ENCODE data around the gene ERICH6B. TPM values are rescaled to one million over a fixed set of nuclear protein-coding genes. Genes with fewer than 3 reads are reported as not detected.
A peak's percentile ranks its signal among the peaks of the same experiment; 100 is the strongest.

ERICH6B gene
- total and polyA plus RNA-seq, 4 donors, result not detected

DNA sequence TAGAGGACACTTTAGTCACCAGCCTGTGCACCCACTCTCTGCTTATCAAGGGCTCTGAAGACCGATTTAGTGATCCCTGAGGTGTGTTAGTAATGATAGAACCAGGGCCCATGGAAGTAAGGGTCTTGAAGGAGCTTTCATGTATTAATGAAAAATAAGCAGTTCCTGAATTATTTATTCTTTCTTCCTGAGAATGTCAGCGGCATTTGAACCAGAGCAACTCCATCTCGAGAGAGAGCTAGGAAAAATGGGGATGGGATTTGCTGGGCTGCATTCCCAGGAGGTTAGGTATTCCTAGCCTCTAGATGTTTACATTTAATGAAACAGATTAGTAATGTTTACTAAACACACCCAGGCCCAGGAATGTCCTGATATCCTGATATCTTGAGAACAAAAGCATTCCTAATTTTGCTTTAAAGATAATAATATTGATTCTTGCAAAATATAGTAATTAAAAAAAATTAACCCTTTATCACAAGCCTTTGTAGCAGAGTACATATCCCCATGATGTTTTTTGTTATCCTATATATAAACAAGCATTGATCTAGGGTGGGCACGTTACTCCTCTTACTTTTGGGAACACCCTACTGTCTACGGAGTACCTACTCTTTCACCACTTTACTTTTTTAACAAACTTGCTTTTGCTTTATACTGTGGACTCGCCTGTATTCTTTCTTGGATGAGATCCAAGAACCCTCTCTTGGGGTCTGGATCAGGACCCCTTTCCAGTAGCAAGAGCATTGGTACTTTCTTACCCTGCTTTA, 87.7 kb downstream of the ERICH6B start:
- H3K9ac ChIP-seq (ENCODE audit: insufficient read depth in 1 of 2, low read length in 2 of 2), result no peak overlapping the region
- DNase-seq, result peak in 2 of 3 donors; percentile 24 to 45
- H3K27ac ChIP-seq (ENCODE audit: low read depth in 1 of 2, low read length in 1 of 2), result no peak overlapping the region
- 56 to 75% methylated on average over 6 of the region's 6 CpGs for WGBS, 2 donors
- TF ChIP-seq, protein P1, sequence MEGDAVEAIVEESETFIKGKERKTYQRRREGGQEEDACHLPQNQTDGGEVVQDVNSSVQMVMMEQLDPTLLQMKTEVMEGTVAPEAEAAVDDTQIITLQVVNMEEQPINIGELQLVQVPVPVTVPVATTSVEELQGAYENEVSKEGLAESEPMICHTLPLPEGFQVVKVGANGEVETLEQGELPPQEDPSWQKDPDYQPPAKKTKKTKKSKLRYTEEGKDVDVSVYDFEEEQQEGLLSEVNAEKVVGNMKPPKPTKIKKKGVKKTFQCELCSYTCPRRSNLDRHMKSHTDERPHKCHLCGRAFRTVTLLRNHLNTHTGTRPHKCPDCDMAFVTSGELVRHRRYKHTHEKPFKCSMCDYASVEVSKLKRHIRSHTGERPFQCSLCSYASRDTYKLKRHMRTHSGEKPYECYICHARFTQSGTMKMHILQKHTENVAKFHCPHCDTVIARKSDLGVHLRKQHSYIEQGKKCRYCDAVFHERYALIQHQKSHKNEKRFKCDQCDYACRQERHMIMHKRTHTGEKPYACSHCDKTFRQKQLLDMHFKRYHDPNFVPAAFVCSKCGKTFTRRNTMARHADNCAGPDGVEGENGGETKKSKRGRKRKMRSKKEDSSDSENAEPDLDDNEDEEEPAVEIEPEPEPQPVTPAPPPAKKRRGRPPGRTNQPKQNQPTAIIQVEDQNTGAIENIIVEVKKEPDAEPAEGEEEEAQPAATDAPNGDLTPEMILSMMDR (IDR thresholded peaks at IDR 0.05; ENCODE audit: control extremely low read depth, extremely low read depth), result no peak
- H3K9me3 ChIP-seq (ENCODE audit: control insufficient read depth in 4 of 4, insufficient read depth in 3 of 4, low read length in 3 of 4), result no peaks in the 10 kb centered on the region
- H3K4me1 ChIP-seq (ENCODE audit: control insufficient read depth in 5 of 5, insufficient read depth in 5 of 5, low read length in 5 of 5), result peaks cover 0 to 11% (median 0%) of the 10 kb centered on the region in 5 donors
- H3K36me3 ChIP-seq (ENCODE audit: control insufficient read depth in 4 of 4, insufficient read depth in 4 of 4, low read length in 4 of 4), result peaks cover 12 to 29% (median 25%) of the 10 kb centered on the region in 4 donors
- no peak overlapping the region for H3K4me3 ChIP-seq
- ATAC-seq (ENCODE audit: insufficient read depth, low FRiP score), result no peak
- H3K27me3 ChIP-seq (ENCODE audit: control insufficient read depth in 3 of 3, insufficient read depth in 3 of 3, low read length in 2 of 3), result no peaks in the 10 kb centered on the region

DNA sequence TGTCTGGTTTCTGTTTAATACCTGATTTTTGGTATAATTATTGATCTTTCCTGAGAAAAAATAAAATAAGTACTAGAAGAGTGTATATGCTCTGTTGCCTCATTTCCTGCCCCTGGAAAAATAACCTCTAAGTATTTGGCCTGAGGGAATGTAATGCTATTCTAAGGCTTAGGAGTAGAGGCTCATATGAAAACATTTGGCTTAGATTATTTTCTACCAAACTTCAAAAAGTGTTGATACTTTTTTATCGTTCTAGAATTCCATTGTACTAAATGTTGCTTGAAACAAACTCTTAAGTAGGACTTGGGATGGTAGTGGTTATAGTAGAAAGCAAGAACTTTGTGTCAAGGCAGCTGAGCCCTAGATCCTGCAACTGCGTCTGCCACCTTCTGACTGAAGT, 93.0 kb downstream of the ERICH6B start:
- TF ChIP-seq, protein P1 (IDR thresholded peaks at IDR 0.05; ENCODE audit: control extremely low read depth, extremely low read depth), result no peak
- ATAC-seq (ENCODE audit: insufficient read depth, low FRiP score) (no peak), DNase-seq (no peak)
- Histone ChIP-seq H3K27ac (ENCODE audit: low read depth in 1 of 2, low read length in 1 of 2) (no peak overlapping the region), H3K27me3 (ENCODE audit: control insufficient read depth in 3 of 3, insufficient read depth in 3 of 3, low read length in 2 of 3) (no peaks in the 10 kb centered on the region), H3K9ac (ENCODE audit: insufficient read depth in 1 of 2, low read length in 2 of 2) (no peak overlapping the region), H3K4me3 (no peak overlapping the region), H3K4me1 (ENCODE audit: control insufficient read depth in 5 of 5, insufficient read depth in 5 of 5, low read length in 5 of 5) (peaks cover 0 to 4% (median 0%) of the 10 kb centered on the region in 5 donors), H3K36me3 (ENCODE audit: control insufficient read depth in 4 of 4, insufficient read depth in 4 of 4, low read length in 4 of 4) (peaks cover 8 to 36% (median 24%) of the 10 kb centered on the region in 4 donors), H3K9me3 (ENCODE audit: control insufficient read depth in 4 of 4, insufficient read depth in 3 of 4, low read length in 3 of 4) (no peaks in the 10 kb centered on the region)
- WGBS, 2 donors, result 77 to 84% methylated on average over 2 of the region's 2 CpGs

- no peak overlapping the region for H3K4me3 ChIP-seq
- TF ChIP-seq, protein P1 (IDR thresholded peaks at IDR 0.05; ENCODE audit: control extremely low read depth, extremely low read depth), result no peak
- H3K4me1 ChIP-seq (ENCODE audit: control insufficient read depth in 5 of 5, insufficient read depth in 5 of 5, low read length in 5 of 5), result no peaks in the 10 kb centered on the region
- DNase-seq (peak in 2 of 3 donors; percentile 8 to 13), ATAC-seq (ENCODE audit: insufficient read depth, low FRiP score) (peak; percentile 53)
- H3K36me3 ChIP-seq (ENCODE audit: control insufficient read depth in 4 of 4, insufficient read depth in 4 of 4, low read length in 4 of 4), result peaks cover 9 to 46% (median 26%) of the 10 kb centered on the region in 4 donors
- H3K27ac ChIP-seq (ENCODE audit: low read depth in 1 of 2, low read length in 1 of 2), result no peak overlapping the region
- H3K27me3 ChIP-seq (ENCODE audit: control insufficient read depth in 3 of 3, insufficient read depth in 3 of 3, low read length in 2 of 3), result no peaks in the 10 kb centered on the region
- no peaks in the 10 kb centered on the region for H3K9me3 ChIP-seq (ENCODE audit: control insufficient read depth in 4 of 4, insufficient read depth in 3 of 4, low read length in 3 of 4)
- WGBS, 2 donors, result 77 to 81% methylated on average over 4 of the region's 4 CpGs
- H3K9ac ChIP-seq (ENCODE audit: insufficient read depth in 1 of 2, low read length in 2 of 2), result no peak overlapping the region
These were observed 94.2 kb downstream of the ERICH6B start for GRCh38 chr13:45521297-45521696.

All from lung (tissue), 12 donors.